GM18909 (cell line): ENCODE data around the gene RAB20.
"Not testable (repeated sequence)": the region's sequence is repeated elsewhere in the genome, so short reads cannot be mapped to it uniquely, and the experiment has no call there.

ENCODE experiments used
- ATAC-seq: cut with Tn5 transposase; IDR thresholded peaks from one replicate; pipeline ENCODE4 v1.9.1; 2021; ENCODE audit warnings: mild to moderate bottlenecking; ENCODE audit not compliant: unreplicated experiment, poor library complexity

Gene RAB20

DNA sequence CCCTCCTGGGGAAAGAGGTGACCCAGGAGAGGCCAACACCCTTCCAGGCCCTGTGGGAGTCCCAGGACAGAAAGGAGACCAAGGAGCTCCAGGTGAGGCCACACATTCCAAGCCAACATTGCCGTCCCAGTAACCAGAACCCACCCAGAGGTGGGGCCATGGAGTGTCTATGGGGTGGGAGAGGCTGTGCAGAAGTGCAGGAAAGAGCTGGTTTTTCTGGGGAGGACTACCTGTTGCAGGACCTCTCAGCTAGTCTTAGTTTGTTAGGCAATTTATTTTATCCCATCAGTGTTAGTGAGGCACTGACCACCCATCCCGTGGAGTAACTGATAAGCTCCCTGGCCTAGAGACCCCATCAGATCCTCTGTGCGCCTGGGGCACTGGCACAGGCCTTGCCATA is 66.1 kb downstream of the RAB20 start:
- no peak for ATAC-seq

DNA sequence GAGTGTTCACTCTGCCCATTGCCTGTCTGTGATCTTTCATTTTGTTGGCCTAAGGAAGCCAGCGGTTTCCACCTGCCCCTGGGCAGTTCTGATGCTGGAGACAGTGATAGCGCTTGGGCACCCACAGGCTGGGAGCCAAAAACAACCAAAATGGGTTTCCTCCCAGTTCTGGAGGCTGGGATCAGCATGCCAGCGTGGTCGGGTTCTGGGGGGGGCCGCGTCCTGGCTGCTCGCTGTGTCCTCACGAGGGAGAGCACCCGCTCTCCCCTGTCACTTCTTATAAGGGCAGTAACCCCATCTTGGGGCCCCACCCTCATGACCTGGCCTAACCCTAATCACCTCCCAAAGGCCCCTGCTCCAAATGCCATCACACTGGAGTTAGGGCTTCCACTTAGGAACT is 67.9 kb downstream of the RAB20 start:
- ATAC-seq = no peak

DNA sequence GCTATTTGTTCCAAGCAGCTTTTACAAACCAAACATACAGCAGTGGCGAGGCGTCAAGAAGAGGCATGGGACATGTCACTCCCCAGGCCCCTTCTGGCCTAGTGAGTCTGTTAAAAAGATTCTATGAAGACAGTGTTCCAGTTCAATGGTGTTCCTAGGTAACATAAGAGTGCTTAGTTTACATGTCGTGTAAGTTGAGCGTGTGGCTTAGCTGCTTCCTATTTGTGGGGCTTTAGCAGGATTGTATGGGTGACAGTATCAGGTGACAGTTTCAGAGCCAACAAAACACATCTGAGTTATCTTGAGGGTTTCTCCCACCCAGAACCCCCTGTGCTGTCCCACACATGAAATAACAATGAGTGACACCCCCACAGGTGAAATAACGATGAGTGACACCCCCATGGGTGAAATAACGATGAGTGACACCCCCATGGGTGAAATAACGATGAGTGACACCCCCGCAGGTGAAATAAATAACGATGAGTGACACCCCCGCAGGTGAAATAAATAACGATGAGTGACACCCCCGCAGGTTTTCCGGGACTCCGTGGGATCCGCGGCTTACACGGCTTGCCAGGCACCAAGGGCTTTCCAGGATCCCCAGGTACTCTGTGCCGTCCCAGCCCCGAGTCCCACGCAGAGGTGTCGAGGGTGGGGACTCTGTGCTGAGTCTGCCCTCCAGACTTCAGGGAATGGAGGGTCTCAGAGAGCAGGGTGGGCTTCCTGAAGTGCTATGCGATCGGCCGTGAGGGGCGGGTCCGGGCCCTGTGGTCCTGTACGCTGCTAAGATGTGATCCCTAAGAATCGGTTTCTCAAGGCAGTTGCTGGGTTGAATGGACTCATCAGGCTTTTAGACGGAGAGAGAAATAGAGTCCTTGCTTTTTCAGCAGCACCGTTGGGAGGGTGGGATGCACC is 68.6 kb downstream of the RAB20 start:
- no peak for ATAC-seq

DNA sequence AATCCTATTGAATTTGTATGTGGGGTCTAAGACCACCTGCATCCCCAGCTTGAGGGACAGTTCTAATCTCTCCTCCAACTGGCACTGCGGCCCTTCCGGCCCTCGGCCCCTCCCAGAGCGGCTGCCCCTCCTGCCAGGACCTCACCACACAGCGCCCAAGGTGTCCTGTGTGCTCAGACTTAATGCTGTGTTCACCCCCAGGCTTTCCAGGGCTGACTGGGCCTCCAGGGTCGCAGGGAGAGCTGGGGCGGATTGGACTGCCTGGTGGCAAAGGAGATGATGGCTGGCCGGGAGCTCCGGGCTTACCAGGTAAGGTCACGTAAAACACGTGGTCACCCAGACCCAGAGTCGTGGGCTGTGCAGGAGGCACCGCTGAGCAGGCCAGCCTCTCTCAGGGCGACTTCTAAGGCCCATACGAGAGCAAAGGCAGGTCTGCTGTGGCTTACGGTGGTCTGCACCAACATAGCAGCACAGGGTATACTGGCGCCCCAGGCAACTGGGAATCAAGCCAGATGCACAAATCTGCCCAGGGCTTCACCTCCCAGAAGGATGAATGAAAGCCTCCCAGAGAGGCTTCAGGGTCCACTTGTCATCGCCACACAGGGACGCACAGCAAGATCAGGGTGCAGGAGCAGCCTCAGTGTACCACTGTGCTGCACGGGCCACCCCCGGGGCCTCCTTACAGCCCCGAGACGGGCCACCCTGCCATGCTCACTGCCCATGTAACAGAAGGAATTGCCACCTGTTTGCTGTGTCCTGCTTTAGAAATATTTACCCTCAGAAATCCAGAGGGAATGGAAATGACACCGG is 69.4 kb downstream of the RAB20 start:
- no peak for ATAC-seq

DNA sequence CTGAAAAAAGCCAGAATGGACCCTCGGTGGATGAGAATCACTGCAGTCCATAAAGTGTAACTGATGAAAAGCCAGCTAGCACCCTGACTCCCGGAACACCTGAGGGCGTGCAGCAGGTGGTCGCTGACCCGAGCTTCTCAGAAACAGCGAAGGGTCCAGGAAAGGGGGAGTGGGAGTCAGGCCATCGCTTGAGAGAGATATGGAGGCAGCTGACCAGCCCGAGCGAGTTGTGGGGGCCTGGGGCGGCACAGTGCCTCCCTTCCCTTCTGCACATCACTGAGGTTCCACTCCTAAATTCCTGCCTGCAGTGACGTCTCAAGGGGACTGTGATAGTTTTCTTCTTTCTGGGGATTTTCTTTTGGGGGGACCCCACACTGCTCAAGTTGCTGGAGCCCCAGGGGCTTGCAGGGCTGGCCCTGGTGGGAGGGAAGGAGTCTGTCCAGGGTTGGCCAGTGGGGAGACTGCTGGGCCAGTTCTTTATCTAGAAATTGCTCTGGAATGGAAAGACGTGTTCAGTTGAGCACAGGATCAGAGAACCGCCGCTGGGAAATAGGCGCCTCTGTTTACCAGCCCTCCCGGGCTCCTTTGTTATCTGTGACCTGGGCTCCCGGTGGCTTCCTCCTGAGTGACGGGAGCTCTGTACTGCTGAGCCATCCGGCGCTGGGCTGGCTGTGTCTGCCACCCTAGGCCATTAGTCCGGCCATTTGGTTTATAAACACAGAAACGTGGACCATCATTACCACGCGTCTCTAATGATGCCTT is 71.3 kb downstream of the RAB20 start:
- no peak for ATAC-seq

DNA sequence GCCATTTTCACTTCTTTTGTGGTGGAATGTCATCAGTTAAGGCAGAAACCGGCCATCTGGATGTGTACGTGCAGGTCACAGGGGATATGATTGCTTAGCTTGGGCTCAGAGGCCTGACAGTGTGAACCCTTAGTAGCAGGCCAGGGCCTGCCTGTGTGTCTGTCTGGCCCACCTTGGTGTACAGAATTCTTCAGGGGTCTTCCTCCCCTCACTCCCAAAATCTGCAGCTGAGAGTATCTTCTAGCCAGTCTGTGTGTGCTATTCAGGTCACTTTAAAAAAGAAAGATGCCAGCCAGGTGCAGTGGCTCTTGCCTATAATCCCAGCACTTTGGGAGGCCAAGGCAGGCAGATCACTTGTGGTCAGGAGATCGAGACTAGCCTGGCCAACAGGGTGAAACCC is 74.6 kb downstream of the RAB20 start:
- not testable (repeated sequence) for ATAC-seq

GRCh38 chr13:110486061-110486715 is 75.3 kb downstream of the RAB20 start:
- no peak for ATAC-seq

- ATAC-seq = no peak
These were observed 75.9 kb downstream of the RAB20 start for GRCh38 chr13:110485604-110486003.

GRCh38 chr13:110484290-110485048 is 77.1 kb downstream of the RAB20 start:
- no peak for ATAC-seq

- no peak for ATAC-seq
These were observed 78.0 kb downstream of the RAB20 start for GRCh38 chr13:110483386-110483968.

- ATAC-seq = no peak
These were observed 81.4 kb downstream of the RAB20 start for GRCh38 chr13:110480161-110480560.

DNA sequence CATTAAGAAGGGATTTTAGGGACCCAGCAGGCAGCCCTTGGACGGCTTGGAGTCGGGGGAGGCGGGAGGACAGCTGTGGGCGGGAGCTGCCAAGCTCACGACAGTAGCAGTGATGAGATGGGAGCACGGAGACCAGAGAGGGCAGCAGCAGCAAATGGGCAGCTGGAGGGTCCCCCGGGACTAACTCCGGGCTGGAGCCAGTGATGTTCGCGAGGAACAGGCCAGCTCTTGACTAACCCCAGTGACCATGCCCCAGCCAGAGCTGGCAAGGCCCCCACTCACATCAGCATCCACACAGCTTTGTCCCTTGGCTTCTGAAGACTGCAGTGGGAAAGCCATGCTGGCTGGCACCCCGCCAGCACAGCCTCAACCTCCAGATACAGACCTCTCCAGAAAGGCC is 81.9 kb downstream of the RAB20 start:
- no peak for ATAC-seq

DNA sequence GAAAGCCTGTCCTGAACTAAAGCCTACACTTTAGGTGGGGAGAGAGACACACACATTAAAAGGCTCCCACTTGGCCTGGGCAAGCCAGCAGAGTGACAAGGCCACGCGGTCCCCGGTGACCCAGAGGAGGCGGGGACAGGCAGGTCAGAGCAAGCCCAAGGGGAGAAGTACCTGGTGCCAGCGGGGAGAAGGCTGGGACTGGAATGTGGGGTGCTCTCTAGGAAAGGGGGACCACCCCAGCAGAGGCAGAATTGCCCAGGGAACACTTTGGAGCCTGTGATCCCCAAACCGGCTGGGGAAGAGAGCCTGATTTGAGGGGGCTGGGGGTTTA is 82.3 kb downstream of the RAB20 start:
- no peak for ATAC-seq

DNA sequence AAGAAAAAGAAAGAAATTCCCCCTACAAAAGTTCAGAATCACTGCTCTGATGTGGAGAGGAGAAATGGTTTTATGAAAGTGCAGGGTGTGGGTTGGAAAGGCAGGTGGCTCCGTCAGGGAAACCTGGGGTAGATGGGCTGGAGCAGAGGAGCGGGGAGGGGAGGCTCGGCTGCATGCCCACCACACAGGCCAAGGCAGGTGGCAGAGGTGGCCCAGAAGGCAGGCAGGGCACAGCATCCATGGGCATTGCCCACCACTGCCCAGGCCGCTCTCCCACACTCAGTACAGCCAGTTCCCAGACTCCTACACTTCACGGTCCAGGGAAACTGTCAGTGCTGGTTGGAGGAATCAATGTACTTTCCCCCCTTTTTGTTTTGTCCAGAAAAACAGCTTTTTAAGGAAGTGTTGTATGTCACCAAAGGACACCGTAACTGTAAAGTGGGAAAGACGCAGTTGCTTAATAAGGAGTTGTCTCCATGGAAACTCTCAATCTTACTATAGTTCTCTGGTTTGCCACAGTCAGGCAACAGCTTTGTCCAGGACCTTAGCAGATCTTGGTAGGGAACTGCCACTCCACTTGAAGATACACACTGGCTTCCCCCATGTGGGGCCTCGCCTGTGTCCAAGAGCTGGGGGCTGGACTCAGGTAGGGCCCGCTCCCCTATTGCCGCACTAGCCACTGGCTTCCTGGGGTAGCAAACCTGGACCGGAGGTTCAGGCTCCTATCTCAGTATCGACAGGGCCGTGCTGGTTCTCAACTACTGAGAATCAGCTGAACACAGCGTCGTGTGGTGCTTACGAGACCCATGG is 82.9 kb downstream of the RAB20 start:
- ATAC-seq = no peak

GRCh38 chr13:110477706-110478245 is 83.7 kb downstream of the RAB20 start:
- ATAC-seq = no peak

DNA sequence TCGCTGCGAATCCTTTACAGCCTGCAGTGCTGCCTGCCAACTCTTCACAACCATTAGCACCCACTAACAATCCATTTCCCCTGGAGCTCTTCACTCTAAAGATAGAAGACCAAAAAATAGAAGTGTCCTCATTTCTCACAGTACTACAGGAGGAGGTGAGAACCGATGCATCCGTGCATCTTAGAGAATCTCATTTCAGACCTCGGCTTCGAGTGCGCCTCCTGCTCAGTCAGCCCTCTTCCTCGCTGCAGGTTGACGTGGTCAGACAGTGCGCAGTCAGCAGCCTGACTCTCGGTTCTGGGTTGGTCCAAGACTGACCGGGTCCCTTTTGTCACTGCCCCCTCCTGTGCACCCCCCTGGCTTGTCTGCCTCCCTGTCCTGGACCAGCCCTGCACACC is 85.3 kb downstream of the RAB20 start:
- no peak for ATAC-seq

- ATAC-seq = no peak
These were observed 85.8 kb downstream of the RAB20 start for GRCh38 chr13:110475550-110476219.

- no peak for ATAC-seq
These were observed 86.4 kb downstream of the RAB20 start for GRCh38 chr13:110475117-110475516.
